CMK (cell line): Measurements from ENCODE around the gene UPK3A.
"Not testable (repeated sequence)": the region's sequence is repeated elsewhere in the genome, so short reads cannot be mapped to it uniquely, and the experiment has no call there.

Experiments
- DNase-seq: peaks from one replicate; pipeline ENCODE4 v3.0.0-alpha.2; 2010; ENCODE audit warnings: low read depth

Gene UPK3A

GRCh38 chr22:45309422-45310227 is 24.9 kb downstream of the UPK3A start, which contains the start of gene FAM118A:
FAM118A (plus strand) TSS chr22:45309934; CDS start chr22:45322380, 12,446 bp downstream.
- peak; percentile 83 for DNase-seq

GRCh38 chr22:45310331-45310976 is 25.7 kb downstream of the UPK3A start:
- no peak for DNase-seq

- DNase-seq: no peak
These were observed 26.3 kb downstream of the UPK3A start for GRCh38 chr22:45310977-45311531.

GRCh38 chr22:45312415-45312814 is 27.7 kb downstream of the UPK3A start:
- no peak for DNase-seq

- DNase-seq: no peak
These were observed 28.1 kb downstream of the UPK3A start for GRCh38 chr22:45312856-45313255.

- peak; percentile 52 for DNase-seq
These were observed 29.4 kb downstream of the UPK3A start for GRCh38 chr22:45314054-45314721.

GRCh38 chr22:45314786-45315185 is 30.0 kb downstream of the UPK3A start:
- no peak for DNase-seq

- DNase-seq: no peak
These were observed 32.2 kb downstream of the UPK3A start for GRCh38 chr22:45316796-45317526.

- DNase-seq: no peak
These were observed 32.9 kb downstream of the UPK3A start for GRCh38 chr22:45317551-45318167.

- DNase-seq: no peak
These were observed 33.4 kb downstream of the UPK3A start for GRCh38 chr22:45318168-45318557.

GRCh38 chr22:45318558-45319323 is 34.0 kb downstream of the UPK3A start:
- no peak for DNase-seq

GRCh38 chr22:45319324-45319685 is 34.6 kb downstream of the UPK3A start:
- no peak for DNase-seq

- DNase-seq: no peak
These were observed 35.7 kb downstream of the UPK3A start for GRCh38 chr22:45320357-45320976.

GRCh38 chr22:45321827-45322226 is 37.1 kb downstream of the UPK3A start:
- no peak for DNase-seq

- no peak for DNase-seq
These were observed 38.2 kb downstream of the UPK3A start for GRCh38 chr22:45322873-45323525.

GRCh38 chr22:45323695-45324094 is 38.9 kb downstream of the UPK3A start:
- no peak for DNase-seq

- DNase-seq: no peak
These were observed 39.6 kb downstream of the UPK3A start for GRCh38 chr22:45324311-45324711.

GRCh38 chr22:45328261-45328660 is 43.5 kb downstream of the UPK3A start:
- not testable (repeated sequence) for DNase-seq

GRCh38 chr22:45328822-45329529 is 44.2 kb downstream of the UPK3A start:
- DNase-seq: no peak
